Measurements from ENCODE around the gene PRM1. TPM values are rescaled to one million over a fixed set of nuclear protein-coding genes. Genes with fewer than 3 reads are reported as not detected.

PRM1 gene
- total RNA-seq, 3 donors from 2014 or later: not detected

- peaks cover 0 to 2% of the 10 kb centered on the region in 2 donors for H3K4me1 ChIP-seq
- H3K4me3 ChIP-seq: peak overlapping the region in 1 of 3 donors; percentile 68
- no peak overlapping the region for H3K27ac ChIP-seq
- no peaks in the 10 kb centered on the region for H3K36me3 ChIP-seq
- no peak for DNase-seq (ENCODE audit: low spot score in 2 of 2)
- H3K9me3 ChIP-seq: no peaks in the 10 kb centered on the region
- intact Hi-C loops (cut with DNase I; ENCODE audit: low total_unique reads): no loop called here
- H3K27me3 ChIP-seq: no peaks in the 10 kb centered on the region
- no peak for TF ChIP-seq POLR2AphosphoS5 (IDR thresholded peaks at IDR 0.05)
- no peak for TF ChIP-seq POLR2A (IDR thresholded peaks at IDR 0.05)
- TF ChIP-seq, protein P1, sequence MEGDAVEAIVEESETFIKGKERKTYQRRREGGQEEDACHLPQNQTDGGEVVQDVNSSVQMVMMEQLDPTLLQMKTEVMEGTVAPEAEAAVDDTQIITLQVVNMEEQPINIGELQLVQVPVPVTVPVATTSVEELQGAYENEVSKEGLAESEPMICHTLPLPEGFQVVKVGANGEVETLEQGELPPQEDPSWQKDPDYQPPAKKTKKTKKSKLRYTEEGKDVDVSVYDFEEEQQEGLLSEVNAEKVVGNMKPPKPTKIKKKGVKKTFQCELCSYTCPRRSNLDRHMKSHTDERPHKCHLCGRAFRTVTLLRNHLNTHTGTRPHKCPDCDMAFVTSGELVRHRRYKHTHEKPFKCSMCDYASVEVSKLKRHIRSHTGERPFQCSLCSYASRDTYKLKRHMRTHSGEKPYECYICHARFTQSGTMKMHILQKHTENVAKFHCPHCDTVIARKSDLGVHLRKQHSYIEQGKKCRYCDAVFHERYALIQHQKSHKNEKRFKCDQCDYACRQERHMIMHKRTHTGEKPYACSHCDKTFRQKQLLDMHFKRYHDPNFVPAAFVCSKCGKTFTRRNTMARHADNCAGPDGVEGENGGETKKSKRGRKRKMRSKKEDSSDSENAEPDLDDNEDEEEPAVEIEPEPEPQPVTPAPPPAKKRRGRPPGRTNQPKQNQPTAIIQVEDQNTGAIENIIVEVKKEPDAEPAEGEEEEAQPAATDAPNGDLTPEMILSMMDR (IDR thresholded peaks at IDR 0.05): no peak
These were observed 28.6 kb downstream of the PRM1 start for GRCh38 chr16:11252482-11252931.

GRCh38 chr16:11251525-11252481, 29.3 kb downstream of the PRM1 start:
- Histone ChIP-seq H3K4me3 (peak overlapping the region in 1 of 3 donors; percentile 68), H3K4me1 (peaks cover 0 to 2% of the 10 kb centered on the region in 2 donors)
- intact Hi-C loops (cut with DNase I; ENCODE audit: low total_unique reads): no loop called here

GRCh38 chr16:11250786-11251524, 30.2 kb downstream of the PRM1 start:
- no peak overlapping the region for H3K27ac ChIP-seq
- H3K4me3 ChIP-seq: no peak overlapping the region
- TF ChIP-seq POLR2AphosphoS5 (IDR thresholded peaks at IDR 0.05) (no peak), POLR2A (IDR thresholded peaks at IDR 0.05) (no peak)
- TF ChIP-seq, protein P1 (IDR thresholded peaks at IDR 0.05): no peak
- H3K27me3 ChIP-seq: no peaks in the 10 kb centered on the region
- no peaks in the 10 kb centered on the region for H3K36me3 ChIP-seq
- no peaks in the 10 kb centered on the region for H3K9me3 ChIP-seq
- peaks cover 0 to 2% of the 10 kb centered on the region in 2 donors for H3K4me1 ChIP-seq
- intact Hi-C loops (cut with DNase I; ENCODE audit: low total_unique reads): no loop called here
- DNase-seq (ENCODE audit: low spot score in 2 of 2): no peak

More at GRCh38 chr16:11251525-11252481, 29.3 kb downstream of the PRM1 start:
- Histone ChIP-seq H3K36me3 (no peaks in the 10 kb centered on the region), H3K9me3 (no peaks in the 10 kb centered on the region), H3K27ac (no peak overlapping the region), H3K27me3 (no peaks in the 10 kb centered on the region)
- TF ChIP-seq POLR2A (IDR thresholded peaks at IDR 0.05) (no peak), POLR2AphosphoS5 (IDR thresholded peaks at IDR 0.05) (no peak)
- TF ChIP-seq, protein P1 (IDR thresholded peaks at IDR 0.05): no peak
- DNase-seq (ENCODE audit: low spot score in 2 of 2): no peak

- no peak overlapping the region for H3K4me3 ChIP-seq
- H3K4me1 ChIP-seq: peaks cover 0 to 2% of the 10 kb centered on the region in 2 donors
- no peaks in the 10 kb centered on the region for H3K9me3 ChIP-seq
- H3K27me3 ChIP-seq: no peaks in the 10 kb centered on the region
- TF ChIP-seq, protein P1 (IDR thresholded peaks at IDR 0.05): no peak
- TF ChIP-seq POLR2AphosphoS5 (IDR thresholded peaks at IDR 0.05) (no peak), POLR2A (IDR thresholded peaks at IDR 0.05) (no peak)
- no peak for DNase-seq (ENCODE audit: low spot score in 2 of 2)
- intact Hi-C loops (cut with DNase I; ENCODE audit: low total_unique reads): no loop called here
- no peak overlapping the region for H3K27ac ChIP-seq
- H3K36me3 ChIP-seq: no peaks in the 10 kb centered on the region
These were observed 30.9 kb downstream of the PRM1 start for GRCh38 chr16:11250091-11250785.

All from breast epithelium (tissue), 4 donors.